ENCODE results near the gene ARHGEF26.

ARHGEF26 gene

DNA sequence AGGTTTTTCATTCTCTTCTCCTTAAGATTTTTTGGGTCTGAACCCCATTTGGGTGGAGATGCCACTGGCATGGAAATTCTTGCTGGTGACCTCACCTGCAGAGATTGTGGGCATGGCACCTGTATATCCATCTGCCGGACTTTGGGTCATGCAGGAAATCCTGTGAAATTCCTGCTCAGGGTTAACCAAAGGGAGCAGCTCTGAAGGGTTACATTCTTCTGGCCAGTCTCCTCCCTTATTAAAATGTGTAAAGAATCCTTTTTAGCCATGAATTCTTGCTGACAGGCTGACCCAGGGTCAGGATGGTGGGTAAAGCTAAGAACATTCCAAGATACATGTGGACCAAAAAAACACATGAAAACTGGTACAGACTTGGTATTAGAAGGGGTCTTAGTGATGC is 27.4 kb downstream of the ARHGEF26 start:
- H3K4me3 ChIP-seq (replicated peaks; ENCODE audit: low read depth, low read length): no peak overlapping the region
- DNase-seq (ENCODE audit: extremely low read depth, low read depth): no peak
- TF ChIP-seq, protein P1, sequence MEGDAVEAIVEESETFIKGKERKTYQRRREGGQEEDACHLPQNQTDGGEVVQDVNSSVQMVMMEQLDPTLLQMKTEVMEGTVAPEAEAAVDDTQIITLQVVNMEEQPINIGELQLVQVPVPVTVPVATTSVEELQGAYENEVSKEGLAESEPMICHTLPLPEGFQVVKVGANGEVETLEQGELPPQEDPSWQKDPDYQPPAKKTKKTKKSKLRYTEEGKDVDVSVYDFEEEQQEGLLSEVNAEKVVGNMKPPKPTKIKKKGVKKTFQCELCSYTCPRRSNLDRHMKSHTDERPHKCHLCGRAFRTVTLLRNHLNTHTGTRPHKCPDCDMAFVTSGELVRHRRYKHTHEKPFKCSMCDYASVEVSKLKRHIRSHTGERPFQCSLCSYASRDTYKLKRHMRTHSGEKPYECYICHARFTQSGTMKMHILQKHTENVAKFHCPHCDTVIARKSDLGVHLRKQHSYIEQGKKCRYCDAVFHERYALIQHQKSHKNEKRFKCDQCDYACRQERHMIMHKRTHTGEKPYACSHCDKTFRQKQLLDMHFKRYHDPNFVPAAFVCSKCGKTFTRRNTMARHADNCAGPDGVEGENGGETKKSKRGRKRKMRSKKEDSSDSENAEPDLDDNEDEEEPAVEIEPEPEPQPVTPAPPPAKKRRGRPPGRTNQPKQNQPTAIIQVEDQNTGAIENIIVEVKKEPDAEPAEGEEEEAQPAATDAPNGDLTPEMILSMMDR (IDR thresholded peaks at IDR 0.05; ENCODE audit: low read depth, low read length, missing control alignments): no peak

DNA sequence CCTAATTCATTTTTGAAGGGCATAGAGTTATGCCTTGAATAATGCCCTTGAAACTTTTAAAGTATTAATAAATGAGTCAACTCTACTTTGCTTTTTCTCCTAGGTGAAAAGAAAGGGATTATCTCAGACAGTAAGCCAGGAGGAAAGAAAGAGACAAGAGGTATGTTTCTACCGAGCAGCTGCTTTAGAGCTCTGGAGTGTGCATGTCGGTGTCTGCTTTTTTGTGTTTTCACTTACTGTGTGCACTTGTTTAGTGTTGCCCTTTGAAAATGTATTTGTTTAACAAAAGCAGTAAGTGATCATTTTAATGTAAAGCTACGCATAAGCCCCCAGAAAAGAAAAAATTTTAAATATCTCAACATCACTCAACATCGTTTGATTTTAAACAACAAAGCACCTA is 28.1 kb downstream of the ARHGEF26 start:
- H3K4me3 ChIP-seq (replicated peaks; ENCODE audit: low read depth, low read length): no peak overlapping the region
- DNase-seq (ENCODE audit: extremely low read depth, low read depth): no peak
- TF ChIP-seq, protein P1 (IDR thresholded peaks at IDR 0.05; ENCODE audit: low read depth, low read length, missing control alignments): no peak

DNA sequence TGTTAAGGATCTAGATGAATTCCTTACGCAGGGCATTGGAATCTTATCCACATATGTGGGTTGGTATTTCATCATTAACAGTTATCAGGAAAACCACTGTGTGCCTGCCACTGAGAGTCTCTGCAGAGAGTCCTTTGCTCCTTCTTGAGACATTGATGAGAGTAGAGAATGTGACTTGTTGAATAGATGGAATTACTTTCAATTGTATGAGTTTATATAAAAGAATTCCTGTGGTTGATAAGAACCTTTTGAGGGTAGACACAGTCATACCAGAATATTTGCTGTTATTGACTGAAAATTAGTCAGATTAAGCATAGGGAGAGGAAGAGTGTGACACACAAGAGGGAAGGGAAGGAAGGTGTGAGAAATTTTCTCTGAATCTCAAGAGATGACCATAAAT is 30.8 kb downstream of the ARHGEF26 start:
- TF ChIP-seq, protein P1 (IDR thresholded peaks at IDR 0.05; ENCODE audit: low read depth, low read length, missing control alignments): no peak
- no peak for DNase-seq (ENCODE audit: extremely low read depth, low read depth)
- no peak overlapping the region for H3K4me3 ChIP-seq (replicated peaks; ENCODE audit: low read depth, low read length)

DNA sequence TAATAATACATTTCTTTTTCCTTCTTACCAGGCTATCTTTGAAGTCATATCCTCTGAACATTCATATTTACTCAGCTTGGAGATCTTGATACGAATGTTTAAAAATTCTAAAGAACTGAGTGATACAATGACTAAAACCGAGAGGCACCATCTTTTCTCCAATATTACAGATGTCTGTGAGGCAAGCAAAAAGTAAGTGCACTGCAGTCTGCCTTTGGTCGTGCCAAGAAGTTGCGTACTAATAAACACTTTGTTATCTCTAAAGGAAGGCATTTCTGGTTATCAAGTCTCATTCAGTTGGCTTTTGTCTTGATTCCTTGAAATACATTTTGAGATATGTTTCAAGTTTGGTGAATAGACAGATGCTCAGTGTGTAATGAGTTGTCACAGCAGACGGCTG is 31.6 kb downstream of the ARHGEF26 start:
- H3K4me3 ChIP-seq (replicated peaks; ENCODE audit: low read depth, low read length): no peak overlapping the region
- DNase-seq (ENCODE audit: extremely low read depth, low read depth): no peak
- TF ChIP-seq, protein P1 (IDR thresholded peaks at IDR 0.05; ENCODE audit: low read depth, low read length, missing control alignments): no peak

DNA sequence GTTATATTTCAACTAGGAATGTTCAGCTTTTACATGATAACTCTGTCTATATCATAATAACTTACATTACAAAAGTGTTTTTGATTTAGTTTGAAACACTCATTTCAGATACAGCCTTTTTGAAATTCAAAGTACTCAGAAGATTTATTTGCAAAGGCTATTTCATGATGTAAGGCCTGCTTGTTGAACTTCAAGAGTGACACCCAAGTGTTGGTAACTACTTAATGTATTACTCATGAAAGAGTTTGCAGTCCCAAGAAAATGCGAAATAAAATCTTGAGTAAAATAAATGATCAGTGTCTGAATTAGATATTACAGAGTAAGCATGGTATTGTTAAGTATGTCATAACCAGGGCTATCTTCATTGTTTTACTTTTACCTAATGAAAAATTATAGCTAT is 35.3 kb downstream of the ARHGEF26 start:
- H3K4me3 ChIP-seq (replicated peaks; ENCODE audit: low read depth, low read length): no peak overlapping the region
- DNase-seq (ENCODE audit: extremely low read depth, low read depth): no peak
- TF ChIP-seq, protein P1 (IDR thresholded peaks at IDR 0.05; ENCODE audit: low read depth, low read length, missing control alignments): no peak

DNA sequence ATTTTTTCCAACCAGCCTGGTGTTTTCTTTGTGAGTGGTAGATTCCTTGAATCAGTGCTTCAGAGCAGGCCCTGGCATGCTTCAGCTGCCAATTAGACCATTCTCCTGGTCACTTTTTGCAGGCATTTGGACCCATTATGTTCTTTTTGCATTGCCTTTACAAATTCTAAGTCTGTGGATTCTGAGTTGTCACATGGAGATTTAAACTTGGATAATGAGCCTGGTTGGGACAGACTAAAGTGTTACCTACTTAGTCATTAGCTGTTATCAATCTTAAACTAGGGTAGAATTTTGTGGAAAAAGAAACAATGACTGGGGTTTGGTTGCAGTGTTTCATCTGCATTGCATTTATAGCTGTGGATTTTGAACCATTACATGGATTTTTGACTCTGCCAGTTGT is 40.6 kb downstream of the ARHGEF26 start:
- TF ChIP-seq, protein P1 (IDR thresholded peaks at IDR 0.05; ENCODE audit: low read depth, low read length, missing control alignments): no peak
- no peak overlapping the region for H3K4me3 ChIP-seq (replicated peaks; ENCODE audit: low read depth, low read length)
- DNase-seq (ENCODE audit: extremely low read depth, low read depth): no peak

DNA sequence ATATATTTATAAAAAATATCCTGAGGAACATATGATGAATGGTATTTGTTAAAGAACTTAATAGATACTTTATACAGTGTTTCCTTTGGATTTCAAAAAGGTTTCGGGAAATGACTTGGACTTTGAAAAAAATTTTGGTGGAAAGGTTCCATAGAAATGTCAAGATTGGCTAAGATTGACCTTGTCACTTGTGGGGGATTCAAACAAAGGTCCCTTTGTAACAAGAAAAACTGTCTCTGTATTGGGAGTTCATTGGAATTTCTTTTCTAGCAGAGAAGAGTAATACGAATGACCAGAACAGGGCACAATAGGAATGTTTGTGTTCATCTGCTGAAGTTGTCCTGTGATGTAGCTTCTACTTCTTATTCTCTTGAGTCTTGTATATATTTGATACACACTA is 43.2 kb downstream of the ARHGEF26 start:
- no peak for DNase-seq (ENCODE audit: extremely low read depth, low read depth)
- H3K4me3 ChIP-seq (replicated peaks; ENCODE audit: low read depth, low read length): no peak overlapping the region
- TF ChIP-seq, protein P1 (IDR thresholded peaks at IDR 0.05; ENCODE audit: low read depth, low read length, missing control alignments): no peak

Measured in HFF-Myc (cell line).